GM19463 (cell line): Measurements from ENCODE around the gene LRP2.
"Not testable (repeated sequence)": the region's sequence is repeated elsewhere in the genome, so short reads cannot be mapped to it uniquely, and the experiment has no call there.

Source experiments
- ATAC-seq: cut with Tn5 transposase; IDR thresholded peaks from one replicate; pipeline ENCODE4 v1.9.1; 2021; ENCODE audit warnings: mild to moderate bottlenecking, moderate library complexity; ENCODE audit not compliant: unreplicated experiment

The LRP2 gene

GRCh38 chr2:169348321-169349024, 13.9 kb downstream of the LRP2 start:
- no peak for ATAC-seq

GRCh38 chr2:169345486-169346437, 16.6 kb downstream of the LRP2 start:
- ATAC-seq: no peak

- no peak for ATAC-seq
Measured at GRCh38 chr2:169344736-169345485, 17.4 kb downstream of the LRP2 start.

GRCh38 chr2:169343202-169343601, 19.1 kb downstream of the LRP2 start:
- ATAC-seq: no peak

GRCh38 chr2:169339657-169340056, 22.7 kb downstream of the LRP2 start:
- ATAC-seq: no peak

- no peak for ATAC-seq
Measured at GRCh38 chr2:169336695-169337094, 25.6 kb downstream of the LRP2 start.

GRCh38 chr2:169330555-169331198, 31.7 kb downstream of the LRP2 start:
- no peak for ATAC-seq

- ATAC-seq: no peak
Measured at GRCh38 chr2:169329688-169330554, 32.4 kb downstream of the LRP2 start.

- ATAC-seq: no peak
Measured at GRCh38 chr2:169328785-169329184, 33.5 kb downstream of the LRP2 start.

GRCh38 chr2:169327837-169328236, 34.5 kb downstream of the LRP2 start:
- not testable (repeated sequence) for ATAC-seq

GRCh38 chr2:169325886-169326285, 36.4 kb downstream of the LRP2 start:
- ATAC-seq: not testable (repeated sequence)

- no peak for ATAC-seq
Measured at GRCh38 chr2:169324581-169325260, 37.6 kb downstream of the LRP2 start.

GRCh38 chr2:169323841-169324240, 38.5 kb downstream of the LRP2 start:
- no peak for ATAC-seq

GRCh38 chr2:169320561-169320960, 41.8 kb downstream of the LRP2 start:
- ATAC-seq: no peak

- no peak for ATAC-seq
Measured at GRCh38 chr2:169315357-169315756, 47.0 kb downstream of the LRP2 start.

- not testable (repeated sequence) for ATAC-seq
Measured at GRCh38 chr2:169308349-169308748, 54.0 kb downstream of the LRP2 start.

GRCh38 chr2:169304689-169305088, 57.6 kb downstream of the LRP2 start:
- not testable (repeated sequence) for ATAC-seq

- ATAC-seq: no peak
Measured at GRCh38 chr2:169303579-169304305, 58.6 kb downstream of the LRP2 start.

GRCh38 chr2:169302364-169302763, 60.0 kb downstream of the LRP2 start:
- no peak for ATAC-seq
